Heart right ventricle (tissue), 16 donors: ENCODE results near the gene MRPL23. TPM values are rescaled to one million over a fixed set of nuclear protein-coding genes. Genes with fewer than 3 reads are reported as not detected.

ENCODE experiments used
- ATAC-seq, 8 donors: fragments of 200-7000 bp; cut with Tn5 transposase; one replicate each; pipeline ENCODE4 v1.9.1; 2020; ENCODE audit warnings: mild to moderate bottlenecking in 8 of 8, moderate library complexity in 8 of 8, moderate number of reproducible peaks in 1 of 8
- DNase-seq, 2 donors: peaks; one replicate each; pipeline ENCODE4 v3.0.0-alpha.2; 2020
- H3K27ac ChIP-seq, 10 donors: fragments of 200-600 bp; sonication (generic) in 2 of 10; one replicate each; pipeline versions ENCODE4 v1.5.0 to v1.8.0; 2020 to 2022; ENCODE audit warnings: mild to moderate bottlenecking in 3 of 10
- H3K27me3 ChIP-seq, 7 donors: fragments of 200-600 bp; one replicate each; pipeline ENCODE4 v1.8.0; 2021 to 2022; ENCODE audit warnings: mild to moderate bottlenecking in 2 of 7
- H3K36me3 ChIP-seq, 9 donors: fragments of 200-600 bp; sonication (generic) in 1 of 9; one replicate each; pipeline versions ENCODE4 v1.5.0 to v1.8.0; 2020 to 2022; ENCODE audit warnings: mild to moderate bottlenecking in 2 of 9
- H3K4me1 ChIP-seq, 9 donors: fragments of 200-600 bp; sonication (generic) in 1 of 9; one replicate each; pipeline versions ENCODE4 v1.5.0 to v1.8.0; 2020 to 2022; ENCODE audit warnings: mild to moderate bottlenecking in 4 of 9
- H3K4me3 ChIP-seq, 10 donors: fragments of 200-600 bp; sonication (generic) in 2 of 10; one replicate each; pipeline versions ENCODE4 v1.5.0 to v1.8.0; 2020 to 2022; ENCODE audit warnings: mild to moderate bottlenecking in 7 of 10, moderate library complexity in 2 of 10
- H3K9me3 ChIP-seq, 11 donors: fragments of 200-600 bp in 10 of 11; sonication (generic) in 2 of 11; one replicate each; pipeline versions ENCODE4 v1.5.0 to v1.8.0; 2013 to 2022; ENCODE audit warnings: mild to moderate bottlenecking in 2 of 11, control low read depth in 1 of 11, moderate library complexity in 1 of 11
- WGBS, 2 donors: extraction: QIAGEN DNeasy Blood & Tissue Kit; methylation state at CpG; one replicate each; pipeline ENCODE4 v1.1.7; 2013; ENCODE audit warnings: inconsistent platforms in 1 of 2; 5-methylcytosine and 5-hydroxymethylcytosine counted together
- intact Hi-C, 10 donors: fragments of 100-400 bp; cut with DNase I; formaldehyde crosslinking; loops; one replicate each; pipeline versions ENCODE4 v1.11.1 to v1.14.2; 2022
- polyA plus RNA-seq, 2 donors: library from polyadenylated mRNA; stranded (reverse); fragments of 200-250 nt; gene quantifications; one replicate each; pipeline ENCODE4 v1.2.3, GENCODE V29; 2013
- total RNA-seq, 10 donors: library from RNA; stranded (reverse); fragmentation: NEBNext Ultra II Directional in 3 of 10; extraction: Animal tissue kit (Norgen Biotek cat#: 25700) in 3 of 10; gene quantifications; one replicate each; pipeline versions ENCODE4 v1.2.1 to v1.2.4, GENCODE V29; 2021 to 2023
- TF ChIP-seq, protein P1 (sequence below), 9 donors: fragments of 200-600 bp; sonication (generic) in 2 of 9; IDR thresholded peaks; one replicate each; pipeline versions ENCODE4 v1.5.0 to v1.8.0; 2021 to 2022; ENCODE audit warnings: antibody characterized with exemption in 9 of 9, mild to moderate bottlenecking in 5 of 9, moderate library complexity in 1 of 9
- donor health status: Arrhythmogenic right ventricular cardiomyopathy.
- donor health status: ischemic (EF 13 %, LVEDD 7.1; RV severe dilation, severe dysfunction).
- donor health status: healthy with polysubstance abuse.
- donor health status: DM: no; HTN: yes; CAD: no.
- donor health status: DM: no; HTN: no; CAD: no.
- donor health status: ischemic (EF 25% LVEDD 6.9; RV normal size, moderate dysfunction).
- donor health status: ischemic (EF 25% LVEDD 5.7; RV mildly dilated, moderate dysfunction).
- donor health status: healthy.
- donor health status: DM: yes; HTN: yes; CAD: no.
- donor health status: Ischemic cardiomyopathy.
- donor health status: ischemic (EF 35%, LVEDD 5.7; RV mildly dilated, moderate dysfunction).
- donor health status: nonischemic (EF 11% LVEDD 7.7; RV severe dilation, severe dysfunction).
- donor health status: DM: yes; HTN: yes; CAD: no.
- donor health status: PGD.
- donor health status: ischemic (EF 29% LVEDD 5.4; RV normal size, mild dysfunction).
- donor health status: nonischemic (EF 23%, LVEDD 6.1; RV moderate dilation, normal function).

Gene MRPL23
- total and polyA plus RNA-seq, 12 donors: 45.9 to 356 (median 80.7) TPM

GRCh38 chr11:1924646-1925372 is 22.3 kb upstream of the MRPL23 start:
- ATAC-seq (no peak), DNase-seq (no peak)
- Histone ChIP-seq H3K27me3 (no peaks in the 10 kb centered on the region), H3K4me1 (peaks cover 26 to 84% (median 51%) of the 10 kb centered on the region in 9 donors), H3K9me3 (no peaks in the 10 kb centered on the region), H3K36me3 (no peaks in the 10 kb centered on the region), H3K4me3 (no peak overlapping the region), H3K27ac (peak overlapping the region in 7 of 10 donors; percentile 21 to 94 (median 73))
- 81 to 85% methylated on average over 21 of the region's 21 CpGs for WGBS, 2 donors
- TF ChIP-seq, protein P1, sequence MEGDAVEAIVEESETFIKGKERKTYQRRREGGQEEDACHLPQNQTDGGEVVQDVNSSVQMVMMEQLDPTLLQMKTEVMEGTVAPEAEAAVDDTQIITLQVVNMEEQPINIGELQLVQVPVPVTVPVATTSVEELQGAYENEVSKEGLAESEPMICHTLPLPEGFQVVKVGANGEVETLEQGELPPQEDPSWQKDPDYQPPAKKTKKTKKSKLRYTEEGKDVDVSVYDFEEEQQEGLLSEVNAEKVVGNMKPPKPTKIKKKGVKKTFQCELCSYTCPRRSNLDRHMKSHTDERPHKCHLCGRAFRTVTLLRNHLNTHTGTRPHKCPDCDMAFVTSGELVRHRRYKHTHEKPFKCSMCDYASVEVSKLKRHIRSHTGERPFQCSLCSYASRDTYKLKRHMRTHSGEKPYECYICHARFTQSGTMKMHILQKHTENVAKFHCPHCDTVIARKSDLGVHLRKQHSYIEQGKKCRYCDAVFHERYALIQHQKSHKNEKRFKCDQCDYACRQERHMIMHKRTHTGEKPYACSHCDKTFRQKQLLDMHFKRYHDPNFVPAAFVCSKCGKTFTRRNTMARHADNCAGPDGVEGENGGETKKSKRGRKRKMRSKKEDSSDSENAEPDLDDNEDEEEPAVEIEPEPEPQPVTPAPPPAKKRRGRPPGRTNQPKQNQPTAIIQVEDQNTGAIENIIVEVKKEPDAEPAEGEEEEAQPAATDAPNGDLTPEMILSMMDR (IDR thresholded peaks at IDR 0.05): no peak
- intact Hi-C loops: loop anchor here in 2 of 10 donors (5.0 kb wide), 2 partner anchors 43 to 227 kb away; no protein-coding TSS in a partner anchor

- peak overlapping the region in 8 of 10 donors; percentile 21 to 94 (median 74) for H3K27ac ChIP-seq
These were observed 21.6 kb upstream of the MRPL23 start for GRCh38 chr11:1925373-1926155.

GRCh38 chr11:1926156-1927025 is 20.7 kb upstream of the MRPL23 start:
- ATAC-seq: peak in 5 of 8 donors; percentile 5 to 23 (median 15)
- intact Hi-C loops: loop anchor here in 1 of 10 donors (2.0 kb wide), 1 partner anchor 18 kb away; no protein-coding TSS in a partner anchor

More at GRCh38 chr11:1925373-1926155, 21.6 kb upstream of the MRPL23 start:
- Histone ChIP-seq H3K9me3 (no peaks in the 10 kb centered on the region), H3K27me3 (no peaks in the 10 kb centered on the region), H3K4me3 (no peak overlapping the region), H3K4me1 (peaks cover 25 to 86% (median 50%) of the 10 kb centered on the region in 9 donors), H3K36me3 (no peaks in the 10 kb centered on the region)
- WGBS, 2 donors: 93 to 95% methylated on average over 22 to 23 of the region's 23 CpGs
- TF ChIP-seq, protein P1 (IDR thresholded peaks at IDR 0.05): no peak
- ATAC-seq (no peak), DNase-seq (no peak)
- intact Hi-C loops: loop anchor here in 1 of 10 donors (2.0 kb wide), 1 partner anchor 17 kb away; no protein-coding TSS in a partner anchor

More at GRCh38 chr11:1926156-1927025, 20.7 kb upstream of the MRPL23 start:
- Histone ChIP-seq H3K4me3 (no peak overlapping the region), H3K27ac (peak overlapping the region; percentile 49 to 94 (median 71)), H3K36me3 (no peaks in the 10 kb centered on the region), H3K4me1 (peaks cover 19 to 87% (median 50%) of the 10 kb centered on the region in 9 donors), H3K9me3 (no peaks in the 10 kb centered on the region), H3K27me3 (no peaks in the 10 kb centered on the region)
- no peak for DNase-seq
- 78 to 79% methylated on average over 41 of the region's 41 CpGs for WGBS, 2 donors
- TF ChIP-seq, protein P1 (IDR thresholded peaks at IDR 0.05): no peak
